Smooth muscle cell (in vitro differentiated cells): ENCODE data around the gene FAM221B. TPM values are rescaled to one million over a fixed set of nuclear protein-coding genes. Genes with fewer than 3 reads are reported as not detected.

Experiments
- DNase-seq: peaks from one replicate; lab custom pipeline; 2025; ENCODE audit not compliant: unreplicated experiment; lab: John Stamatoyannopoulos, UW
- H2AFZ ChIP-seq: fragments of 200-600 bp; sonication (generic); 2 replicates; pipeline ENCODE4 v1.6.0; 2016; ENCODE audit warnings: antibody characterized with exemption, low read depth, mild to moderate bottlenecking
- H3F3A ChIP-seq: fragments of 200-600 bp; sonication (generic); 2 replicates; pipeline ENCODE4 v1.6.0; 2017; ENCODE audit warnings: antibody characterized with exemption, low read depth
- H3K27ac ChIP-seq: fragments of 200-600 bp; sonication (generic); 2 replicates; pipeline ENCODE4 v1.5.1; 2016; ENCODE audit warnings: low read depth, mild to moderate bottlenecking
- H3K27me3 ChIP-seq: fragments of 200-600 bp; sonication (generic); 2 replicates; pipeline ENCODE4 v1.6.1; 2016; ENCODE audit warnings: low read depth, mild to moderate bottlenecking
- H3K36me3 ChIP-seq: fragments of 200-600 bp; sonication (generic); 2 replicates; pipeline ENCODE4 v1.5.1; 2016; ENCODE audit warnings: low read depth
- H3K4me1 ChIP-seq: fragments of 200-600 bp; sonication (generic); 2 replicates; pipeline ENCODE4 v1.5.1; 2016; ENCODE audit warnings: low read depth
- H3K4me2 ChIP-seq: fragments of 200-600 bp; sonication (generic); 2 replicates; pipeline ENCODE4 v1.6.0; 2016; ENCODE audit warnings: mild to moderate bottlenecking
- H3K4me3 ChIP-seq: fragments of 200-600 bp; sonication (generic); 2 replicates; pipeline ENCODE4 v1.5.1; 2016; ENCODE audit warnings: mild to moderate bottlenecking
- H3K79me2 ChIP-seq: fragments of 200-600 bp; sonication (generic); 2 replicates; pipeline ENCODE4 v1.6.0; 2016; ENCODE audit warnings: low read depth, mild to moderate bottlenecking
- H3K9ac ChIP-seq: fragments of 200-600 bp; sonication (generic); 2 replicates; pipeline ENCODE4 v1.6.0; 2016; ENCODE audit warnings: low read depth
- H3K9me3 ChIP-seq: fragments of 200-600 bp; sonication (generic); replicated peaks from 2 replicates; pipeline ENCODE4 v1.5.1; 2016; ENCODE audit warnings: low read depth
- H4K20me1 ChIP-seq: fragments of 200-600 bp; sonication (generic); 2 replicates; pipeline ENCODE4 v1.6.0; 2016; ENCODE audit warnings: low read depth
- CTCF ChIP-seq: fragments of 200-600 bp; sonication (generic); IDR thresholded peaks from 2 replicates; pipeline ENCODE4 v1.5.1; 2017; ENCODE audit warnings: borderline replicate concordance, mild to moderate bottlenecking, antibody characterized with exemption; ENCODE audit not compliant: insufficient read depth, poor library complexity, severe bottlenecking
- WGBS: methylation state at CpG from one replicate; pipeline ENCODE4 v1.1.7; 2016; ENCODE audit warnings: low lambda C conversion rate; 5-methylcytosine and 5-hydroxymethylcytosine counted together
- polyA plus RNA-seq: library from polyadenylated mRNA; unstranded; fragments of >200 nt; fragmentation: Nextera tagmentation; extraction: Ambion mirVana; gene quantifications from 2 replicates; pipeline ENCODE4 v1.2.1, GENCODE V29; 2016
- total RNA-seq: library from RNA; depleted of rRNA; stranded (reverse); fragments of >200 nt; gene quantifications from 2 replicates; pipeline ENCODE4 v1.2.3, GENCODE V29; 2014

Gene FAM221B
- total and polyA plus RNA-seq, 2 experiments from 2014 or later: not detected

GRCh38 chr9:35776018-35776417, 52.5 kb downstream of the FAM221B start:
- Histone ChIP-seq H3K4me2 (no peak overlapping the region), H3K27ac (no peak overlapping the region), H3K36me3 (no peaks in the 10 kb centered on the region), H3K4me3 (no peak overlapping the region), H3K9ac (no peak overlapping the region), H3F3A (no peaks in the 10 kb centered on the region), H4K20me1 (no peaks in the 10 kb centered on the region), H3K79me2 (no peaks in the 10 kb centered on the region), H3K4me1 (peaks cover 12% of the 10 kb centered on the region), H3K27me3 (peaks cover 21% of the 10 kb centered on the region), H2AFZ (no peak overlapping the region), H3K9me3 (no peaks in the 10 kb centered on the region)
- TF ChIP-seq CTCF: no peak
- WGBS: 94% methylated on average over 4 of the region's 4 CpGs
- DNase-seq: no peak

- H3K9ac ChIP-seq: no peak overlapping the region
- no peak overlapping the region for H2AFZ ChIP-seq
- WGBS: 70% methylated on average over 7 of the region's 7 CpGs
Observed at GRCh38 chr9:35774907-35775635, 53.5 kb downstream of the FAM221B start.

DNA sequence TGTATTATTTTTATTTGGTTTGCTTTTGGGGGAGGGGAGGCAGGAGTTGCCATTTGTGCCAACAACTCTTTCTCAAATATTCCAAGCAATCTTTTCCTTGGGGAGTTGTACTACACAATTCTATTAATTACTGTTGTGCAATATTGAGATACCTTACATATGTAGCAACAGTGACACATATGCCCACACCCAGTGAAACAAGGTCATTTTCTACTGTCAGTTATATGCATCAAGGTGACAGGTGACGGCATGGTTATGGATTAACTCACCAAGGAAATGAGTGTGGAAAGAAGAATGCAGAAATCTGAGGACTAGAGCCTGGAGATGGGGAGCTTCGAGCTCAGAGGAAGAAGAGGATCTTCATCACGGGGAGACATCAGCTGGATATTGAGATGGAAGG, 56.6 kb downstream of the FAM221B start:
- Histone ChIP-seq H3K36me3 (no peaks in the 10 kb centered on the region), H3K4me3 (no peak overlapping the region), H3K4me2 (no peak overlapping the region), H2AFZ (no peak overlapping the region), H3K9me3 (no peaks in the 10 kb centered on the region), H3K9ac (no peak overlapping the region), H4K20me1 (no peaks in the 10 kb centered on the region), H3K27ac (no peak overlapping the region), H3K4me1 (peaks cover 12% of the 10 kb centered on the region), H3K27me3 (no peaks in the 10 kb centered on the region), H3F3A (no peaks in the 10 kb centered on the region), H3K79me2 (no peaks in the 10 kb centered on the region)
- DNase-seq: no peak
- WGBS: 85% methylated on average over 3 of the region's 3 CpGs
- TF ChIP-seq CTCF: no peak

More at GRCh38 chr9:35774907-35775635, 53.5 kb downstream of the FAM221B start:
- DNase-seq: no peak
- Histone ChIP-seq H3K4me1 (peaks cover 12% of the 10 kb centered on the region), H3K27me3 (peaks cover 16% of the 10 kb centered on the region), H3K36me3 (no peaks in the 10 kb centered on the region), H3K4me3 (no peak overlapping the region), H3K4me2 (no peak overlapping the region), H3K27ac (no peak overlapping the region), H3F3A (no peaks in the 10 kb centered on the region), H3K9me3 (no peaks in the 10 kb centered on the region), H4K20me1 (no peaks in the 10 kb centered on the region), H3K79me2 (no peaks in the 10 kb centered on the region)
- no peak for TF ChIP-seq CTCF

DNA sequence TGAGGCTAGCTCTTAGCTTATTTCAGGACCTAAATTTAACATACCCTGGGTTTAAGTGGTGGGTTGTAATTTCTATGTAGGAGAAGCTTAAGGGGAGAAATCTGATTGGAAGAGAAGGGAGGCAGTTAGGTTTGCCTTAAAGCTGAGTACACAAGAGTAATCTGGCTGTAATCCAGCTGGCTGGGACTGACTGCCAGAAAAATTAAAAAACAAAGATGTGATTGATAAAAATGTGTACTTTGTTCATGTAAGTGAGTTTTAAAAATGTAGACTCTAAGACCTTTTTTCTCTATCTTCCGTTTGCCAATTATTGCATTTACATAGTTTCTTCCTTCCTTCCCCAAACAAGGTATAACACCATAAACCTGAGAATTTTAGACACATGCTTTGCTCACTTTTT, 57.0 kb downstream of the FAM221B start:
- Histone ChIP-seq H3K27ac (no peak overlapping the region), H3K9me3 (no peaks in the 10 kb centered on the region), H3K4me1 (peaks cover 12% of the 10 kb centered on the region), H3K4me3 (no peak overlapping the region), H3K9ac (no peak overlapping the region), H4K20me1 (no peaks in the 10 kb centered on the region), H3F3A (no peaks in the 10 kb centered on the region), H2AFZ (no peak overlapping the region), H3K36me3 (no peaks in the 10 kb centered on the region), H3K79me2 (no peaks in the 10 kb centered on the region), H3K4me2 (no peak overlapping the region), H3K27me3 (no peaks in the 10 kb centered on the region)
- TF ChIP-seq CTCF: no peak
- 93% methylated on average over 1 of the region's 1 CpG for WGBS
- DNase-seq: no peak
